ENCODE data around the gene BCAS3.

GRCh38 chr17:60989846-60990245 is 312.2 kb downstream of the BCAS3 start:
- no peak for TF ChIP-seq CTCF (IDR thresholded peaks at IDR 0.05; ENCODE audit: low read depth, low read length)
- no peak for TF ChIP-seq EZH2phosphoT487 (IDR thresholded peaks at IDR 0.05; ENCODE audit: low read depth)

Data from OCI-LY3 (cell line).